ENCODE results near the gene VPS33B.
"Not testable (repeated sequence)": the region's sequence is repeated elsewhere in the genome, so short reads cannot be mapped to it uniquely, and the experiment has no call there.

Gene VPS33B

DNA sequence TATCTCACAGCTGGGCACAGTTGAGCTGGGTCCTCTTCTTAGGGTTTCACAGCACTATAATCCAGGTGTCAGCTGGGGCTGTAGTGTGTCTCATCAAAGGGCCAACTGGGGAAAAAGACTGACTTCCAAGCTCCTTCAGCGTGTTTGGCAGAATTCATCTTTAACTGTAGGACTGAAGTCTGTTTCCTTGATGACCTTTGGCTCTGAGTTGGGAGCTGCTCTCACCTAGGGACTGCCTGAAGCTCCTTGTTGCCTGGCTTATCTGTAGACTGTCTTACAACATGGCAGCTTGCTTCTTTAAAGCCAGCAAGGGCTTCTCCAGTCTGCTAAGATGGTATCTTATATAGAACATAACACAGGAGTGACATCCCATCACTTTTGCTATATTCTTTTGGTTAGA is 5.3 kb upstream of the VPS33B start:
- no peak for DNase-seq

DNA sequence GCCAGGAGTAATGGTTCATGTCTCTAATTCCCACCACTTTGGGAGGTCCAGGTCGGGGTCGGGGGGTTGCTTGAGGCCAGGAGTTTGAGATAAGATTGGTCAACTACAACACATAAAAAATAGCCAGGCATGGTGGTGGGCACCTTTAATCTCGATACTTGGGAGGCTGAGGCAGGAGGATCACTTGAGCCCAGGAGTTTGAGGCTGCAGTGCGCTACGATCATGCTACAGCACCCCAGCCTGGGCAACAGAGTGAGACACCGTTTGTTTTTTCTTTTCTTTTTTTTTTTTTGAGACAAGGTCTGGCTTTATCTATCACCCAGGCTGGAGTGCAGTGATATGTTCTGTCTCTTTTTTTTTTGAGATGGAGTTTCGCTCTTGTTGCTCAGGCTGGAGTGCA is 1.3 kb upstream of the VPS33B start:
- no peak for DNase-seq

DNA sequence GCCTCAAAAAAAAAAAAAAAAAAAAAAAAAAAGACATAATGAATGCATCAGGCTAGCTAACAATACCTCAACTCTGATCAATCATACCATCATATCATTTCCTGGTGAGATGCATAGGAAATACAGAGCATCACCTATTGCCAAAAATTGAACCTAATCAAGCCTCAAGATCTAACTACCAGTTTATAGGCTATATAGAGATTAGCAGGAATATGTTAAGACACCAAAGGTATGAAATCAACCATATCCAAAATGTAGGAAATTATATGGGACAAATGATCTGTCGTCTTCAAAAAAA is 387 bp upstream of the VPS33B start:
- DNase-seq: no peak

DNA sequence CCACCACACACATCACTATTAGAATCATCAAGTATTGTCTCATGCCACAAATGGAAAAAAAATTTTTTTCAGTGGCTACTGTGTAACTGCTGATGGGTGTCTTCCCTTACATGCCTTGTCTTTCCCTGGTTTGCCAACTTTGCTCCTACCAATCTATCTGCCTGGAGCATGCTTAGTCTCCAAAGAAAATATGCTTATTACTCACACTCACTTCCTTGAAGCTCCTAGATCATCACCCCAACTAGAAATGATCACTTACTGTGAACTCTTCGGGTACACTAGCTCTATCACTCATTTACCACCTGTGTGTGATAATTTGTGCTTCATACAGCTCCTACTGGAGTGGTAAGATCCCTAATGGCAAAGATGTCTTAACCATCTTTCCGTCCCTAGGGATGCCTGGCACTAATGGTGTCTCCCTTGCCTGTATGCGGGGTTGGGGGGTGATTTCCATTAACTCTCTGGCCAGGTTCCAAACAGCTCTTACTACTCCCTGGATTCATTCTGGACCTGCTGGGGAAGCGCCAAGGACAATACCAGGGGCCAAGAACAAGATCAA is 799 bp downstream of the VPS33B start:
- DNase-seq: no peak

DNA sequence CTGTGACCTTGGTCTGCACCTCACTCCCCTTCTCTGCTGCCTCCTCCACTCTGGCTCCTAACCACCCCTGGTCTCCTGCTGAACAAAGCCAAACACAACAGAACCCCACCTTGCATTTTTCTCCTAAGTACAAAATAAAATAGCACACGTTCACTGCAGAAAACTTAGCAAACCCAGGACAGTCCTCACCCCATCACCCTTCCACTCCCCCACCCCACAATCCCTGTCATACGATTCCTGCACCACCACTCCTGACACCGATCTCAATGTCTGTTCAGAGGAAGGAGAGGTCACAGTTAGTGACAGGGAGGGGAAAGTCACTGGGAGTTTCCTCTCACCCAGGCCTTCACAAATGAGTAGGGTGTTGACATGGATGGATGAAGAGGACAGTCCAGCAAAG is 4.2 kb downstream of the VPS33B start:
- DNase-seq: no peak

DNA sequence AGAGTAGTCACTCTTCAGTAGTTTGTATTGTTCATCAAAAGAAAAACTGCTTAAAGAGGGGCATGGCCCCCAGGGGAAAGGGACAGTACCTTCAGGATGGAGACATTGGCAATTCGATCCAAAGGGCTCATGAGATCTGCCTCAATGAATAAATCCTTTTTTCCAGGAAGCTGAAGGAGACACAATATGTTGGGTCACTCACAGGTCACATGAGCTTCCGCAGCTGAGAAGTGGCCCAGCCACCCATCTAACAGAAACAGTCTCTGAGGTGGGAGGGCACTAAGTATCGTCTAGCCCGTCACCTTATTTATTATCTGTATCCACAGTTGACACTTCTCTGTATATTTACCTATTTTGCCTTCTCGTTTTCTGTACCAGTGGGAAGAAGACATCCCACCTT is 4.7 kb downstream of the VPS33B start:
- no peak for DNase-seq

DNA sequence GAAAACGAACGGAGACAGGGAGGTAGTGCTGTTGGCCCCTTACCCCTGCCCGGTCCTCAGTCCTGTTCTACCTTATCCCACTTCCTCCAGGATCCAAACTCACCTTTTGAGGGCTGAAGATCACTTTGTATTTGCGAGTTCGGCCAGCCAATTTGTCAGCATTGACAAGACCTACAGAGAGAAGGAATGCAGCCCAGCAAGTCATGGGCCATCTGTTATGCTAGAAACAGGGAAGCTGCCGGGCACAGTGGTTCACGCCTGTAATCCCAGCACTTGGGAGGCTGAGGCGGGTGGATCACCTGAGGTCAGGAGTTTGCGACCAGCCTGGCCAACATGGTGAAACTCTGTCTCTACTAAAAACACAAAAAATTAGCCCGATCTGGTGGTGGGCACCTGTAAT is 8.7 kb downstream of the VPS33B start:
- not testable (repeated sequence) for DNase-seq

DNA sequence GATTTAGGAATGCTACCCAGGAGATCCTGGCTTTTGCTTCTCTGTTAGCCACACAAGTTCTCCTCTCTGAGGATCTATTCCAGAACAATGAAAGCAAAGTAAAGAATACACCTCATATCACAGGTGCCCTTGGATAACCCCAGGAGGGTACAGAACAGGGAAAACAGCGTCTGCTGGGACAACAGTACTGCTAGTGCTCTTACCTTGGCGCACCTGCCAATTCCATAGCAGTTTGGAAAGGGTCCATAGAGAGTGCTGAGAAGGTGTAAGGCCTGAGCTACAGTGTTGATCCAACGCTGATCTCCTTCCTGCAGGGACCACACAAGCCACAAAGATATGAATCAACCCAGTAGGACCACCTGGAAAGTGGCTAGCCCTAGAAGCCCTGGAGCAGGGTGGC is 15.1 kb downstream of the VPS33B start:
- DNase-seq: no peak

DNA sequence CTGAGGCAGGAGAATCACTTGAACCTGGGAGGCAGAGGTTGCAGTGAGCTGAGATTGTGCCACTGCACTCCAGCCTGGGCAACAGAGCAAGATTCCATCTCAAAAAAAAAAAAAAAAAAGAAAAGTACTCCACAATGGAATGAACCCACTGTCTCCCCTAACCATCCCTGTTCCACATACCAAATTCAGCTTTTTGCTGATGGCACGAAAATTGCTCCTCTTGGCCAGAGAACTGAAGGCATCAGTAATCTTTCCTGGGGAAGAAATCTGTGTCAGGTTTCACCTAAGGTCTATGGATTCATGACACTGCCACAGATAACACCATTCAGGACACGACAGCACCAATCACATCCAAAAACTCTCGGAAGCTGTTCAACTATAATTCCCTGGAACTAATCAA is 21.2 kb downstream of the VPS33B start:
- no peak for DNase-seq

DNA sequence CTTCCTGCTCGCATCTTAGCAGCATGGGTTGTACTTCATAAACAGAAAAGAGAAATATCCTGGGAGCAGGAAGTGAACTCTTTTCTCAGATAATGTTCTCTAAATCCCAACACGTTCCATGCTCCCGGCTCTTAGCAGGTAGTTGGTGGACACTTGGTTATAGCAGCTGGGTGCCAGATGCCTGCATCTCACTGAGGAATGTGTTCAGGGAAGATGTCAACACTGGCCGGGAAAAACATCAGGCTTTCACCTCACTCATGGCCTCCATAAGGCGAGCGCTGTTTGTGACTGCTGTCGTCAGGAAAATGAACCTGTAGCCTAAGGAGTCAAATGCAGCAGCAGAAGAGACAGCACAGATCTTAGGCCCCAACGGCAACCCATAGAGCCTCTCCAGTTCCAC is 23.7 kb downstream of the VPS33B start:
- DNase-seq: no peak

DNA sequence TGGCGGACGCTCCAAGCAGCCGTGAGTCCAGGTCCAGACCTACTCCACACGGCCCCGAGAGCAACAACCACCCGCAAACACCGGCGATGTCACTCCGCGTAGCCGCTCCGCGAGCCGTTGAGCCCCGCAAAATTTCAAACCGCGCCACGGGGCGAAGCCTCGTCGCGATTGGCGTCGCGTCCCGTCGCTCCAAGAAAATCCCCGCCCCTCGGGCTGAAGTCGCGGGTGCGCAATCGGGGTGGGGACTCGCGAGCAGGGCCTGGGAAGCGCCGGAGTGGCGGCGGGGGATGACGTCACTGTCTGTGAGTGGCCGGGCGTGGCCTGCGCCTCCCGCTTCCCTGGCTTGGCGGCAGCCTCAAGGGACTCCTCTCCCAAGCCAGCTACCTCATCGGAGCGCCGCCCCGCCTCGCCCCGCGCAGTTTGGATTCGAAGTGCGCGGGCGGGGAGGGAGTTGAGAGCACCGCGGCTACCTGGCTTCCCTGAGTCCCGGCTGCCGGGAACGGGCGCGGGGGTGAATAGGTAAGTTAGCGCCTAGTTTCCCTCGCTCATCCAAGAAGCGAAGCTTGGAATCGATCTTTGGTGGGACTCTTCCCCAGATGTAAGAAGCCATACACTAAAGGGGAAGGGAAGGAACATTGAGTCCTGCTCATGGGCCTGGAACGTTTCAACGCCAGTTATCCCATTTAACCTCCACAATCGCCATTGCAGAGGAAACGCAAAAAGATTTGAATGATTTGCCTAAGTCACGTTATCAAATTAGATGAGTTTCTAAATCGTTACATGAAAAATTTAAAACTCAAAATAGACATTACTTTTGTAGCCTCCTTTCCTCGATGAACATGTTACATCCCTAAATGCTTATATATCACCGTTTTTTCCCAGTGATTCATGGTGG is 27.7 kb downstream of the VPS33B start, which contains the start of gene PRC1:
Gene PRC1, minus strand, starts transcription at position 119 of the 895 bp plus-strand sequence. Its CDS starts 118 bp downstream, at position 1.
- DNase-seq: peak; percentile 97

DNA sequence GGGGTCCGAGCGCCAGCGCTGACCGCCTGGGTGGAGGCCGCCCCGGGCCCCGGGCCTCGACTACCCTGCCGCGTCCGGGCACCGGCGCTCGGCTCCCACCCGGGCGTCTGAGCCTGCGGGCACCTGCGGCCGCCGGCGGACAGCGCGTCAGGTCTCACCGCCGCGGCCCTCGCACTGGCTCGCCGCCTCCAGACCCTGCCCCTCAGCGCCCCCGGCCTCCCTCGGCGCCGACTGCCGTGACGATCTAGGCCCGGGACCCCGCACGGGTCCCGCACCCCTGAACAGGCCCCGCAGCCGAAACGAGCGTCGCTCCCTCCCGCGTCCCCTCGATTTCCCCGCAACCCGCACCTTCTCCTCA is 28.4 kb downstream of the VPS33B start:
- DNase-seq: no peak

DNA sequence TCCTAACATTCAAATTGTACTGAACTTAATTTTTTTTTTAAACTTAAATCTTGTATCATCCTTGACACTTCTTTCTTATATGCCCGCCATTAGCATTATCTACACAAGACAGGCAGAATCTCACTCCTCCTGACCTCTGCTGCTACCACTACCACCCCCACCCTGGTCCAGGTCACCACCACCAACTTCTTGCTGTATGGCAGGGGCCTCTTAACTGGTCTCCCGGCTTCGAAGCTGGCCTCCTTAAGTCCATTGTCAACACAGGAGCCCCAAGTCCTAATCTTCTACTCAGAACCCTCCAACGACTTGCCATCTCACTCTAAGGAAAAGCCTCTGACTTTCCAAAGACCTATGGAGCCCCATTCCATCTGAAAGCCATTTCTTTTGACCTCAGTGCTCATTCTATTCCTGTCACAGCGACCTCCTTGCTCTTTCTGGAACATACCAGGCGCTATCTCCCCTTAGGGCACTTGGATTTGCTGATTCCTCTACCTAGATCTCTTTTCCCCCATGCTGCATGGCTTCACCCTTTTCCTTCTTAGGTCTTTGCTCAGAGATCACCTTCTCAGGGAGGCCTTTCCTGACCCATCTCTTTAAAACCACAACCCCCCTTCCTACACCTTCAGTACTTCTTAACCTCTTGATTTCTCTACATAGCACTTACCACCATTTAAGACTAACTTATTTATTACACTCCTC is 30.7 kb downstream of the VPS33B start:
- no peak for DNase-seq

DNA sequence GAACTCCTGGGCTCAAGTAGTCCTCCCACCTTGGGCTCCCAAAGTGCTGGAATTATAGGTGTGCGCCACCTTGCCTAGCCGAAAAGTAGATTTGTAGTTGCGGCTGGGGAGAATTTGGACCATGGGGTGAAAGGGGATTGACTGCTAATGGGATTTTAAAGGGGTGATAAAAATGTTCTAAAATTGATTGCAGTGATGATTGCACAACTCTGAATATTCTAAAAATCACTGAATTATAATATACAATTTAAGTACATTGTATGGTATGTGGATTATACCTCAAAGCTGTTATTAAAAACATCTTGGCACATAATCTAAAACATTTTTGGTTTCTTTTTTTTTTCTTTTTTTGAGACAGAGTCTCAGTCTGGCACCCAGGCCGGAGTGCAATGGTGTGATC is 31.9 kb downstream of the VPS33B start:
- no peak for DNase-seq

DNA sequence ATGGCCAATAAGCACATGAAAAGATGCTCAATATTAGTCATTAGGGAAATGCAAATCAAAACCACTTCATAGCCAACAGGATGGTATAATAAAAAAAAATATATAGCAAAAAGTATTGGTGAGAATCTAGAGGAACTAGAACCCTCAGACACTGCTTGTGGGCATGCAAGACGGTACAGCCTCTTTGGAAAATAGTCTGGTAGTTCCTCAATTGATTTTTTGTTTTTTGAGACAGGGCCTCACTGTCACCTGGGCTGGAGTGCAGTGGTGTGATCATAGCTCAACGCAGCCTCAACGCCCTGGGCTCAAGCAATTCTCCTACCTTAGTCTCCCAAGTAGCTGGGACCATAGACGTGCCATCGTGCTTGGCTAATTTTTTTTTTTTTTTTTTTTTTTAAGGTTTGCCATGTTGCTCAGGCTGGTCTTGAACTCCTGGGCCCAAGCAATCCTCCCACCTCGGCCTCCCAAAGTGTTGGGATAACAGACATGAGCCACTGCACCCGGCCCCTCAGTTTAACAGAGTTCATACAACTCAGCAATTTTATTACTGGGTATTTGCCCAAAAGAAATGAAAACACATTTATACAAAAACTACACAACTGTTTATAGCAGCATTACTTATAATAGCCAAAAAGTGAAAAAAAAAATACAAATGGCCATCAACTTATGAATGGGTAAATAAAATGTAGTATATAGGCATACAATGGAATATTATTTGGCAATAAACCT is 33.2 kb downstream of the VPS33B start:
- no peak for DNase-seq

DNA sequence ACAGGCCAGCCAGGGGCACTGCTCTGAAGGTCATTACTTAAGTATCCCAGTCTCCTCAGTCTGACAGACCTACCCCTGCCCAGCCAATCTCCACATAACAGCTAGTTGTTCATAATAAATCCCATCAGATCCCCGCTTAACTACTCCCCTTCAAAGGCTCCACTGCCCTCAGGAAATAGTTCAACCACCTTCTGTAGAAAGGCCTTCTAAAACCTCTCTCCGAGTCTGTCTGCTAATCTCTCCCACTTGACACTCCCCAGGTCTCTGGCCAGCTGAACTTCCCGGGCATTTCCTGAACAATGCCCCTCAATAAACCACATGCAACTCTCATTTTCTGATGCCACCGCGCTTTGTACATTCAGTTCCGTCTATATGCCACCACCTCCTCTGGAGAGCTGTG is 34.1 kb downstream of the VPS33B start:
- DNase-seq: no peak

DNA sequence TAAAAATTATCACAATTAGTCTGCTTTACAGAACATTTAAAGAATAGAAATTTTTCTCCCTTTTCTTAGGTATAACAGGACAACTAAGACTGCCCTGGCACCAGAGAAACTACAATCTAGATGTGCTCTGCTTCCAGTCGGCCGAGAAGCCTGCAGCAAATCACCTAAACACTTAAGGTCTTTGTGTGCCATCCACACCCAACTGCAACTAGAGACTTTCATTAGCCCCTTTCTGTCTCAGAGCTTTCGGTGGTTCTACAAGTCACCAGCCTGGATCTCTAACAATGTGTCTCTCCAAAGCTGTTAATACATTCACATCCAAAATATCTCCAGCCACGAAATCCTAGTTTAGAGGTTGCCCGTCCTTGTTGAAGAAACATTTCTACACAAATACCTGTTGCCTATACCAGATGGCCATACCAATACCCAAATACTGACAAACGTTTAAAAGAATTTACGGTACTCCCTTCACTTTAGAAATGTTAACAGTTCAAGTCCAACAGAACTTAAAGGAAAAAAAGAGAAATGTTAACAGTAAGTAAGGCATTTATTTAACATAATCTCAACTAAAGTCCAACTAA is 34.7 kb downstream of the VPS33B start:
- no peak for DNase-seq

DNA sequence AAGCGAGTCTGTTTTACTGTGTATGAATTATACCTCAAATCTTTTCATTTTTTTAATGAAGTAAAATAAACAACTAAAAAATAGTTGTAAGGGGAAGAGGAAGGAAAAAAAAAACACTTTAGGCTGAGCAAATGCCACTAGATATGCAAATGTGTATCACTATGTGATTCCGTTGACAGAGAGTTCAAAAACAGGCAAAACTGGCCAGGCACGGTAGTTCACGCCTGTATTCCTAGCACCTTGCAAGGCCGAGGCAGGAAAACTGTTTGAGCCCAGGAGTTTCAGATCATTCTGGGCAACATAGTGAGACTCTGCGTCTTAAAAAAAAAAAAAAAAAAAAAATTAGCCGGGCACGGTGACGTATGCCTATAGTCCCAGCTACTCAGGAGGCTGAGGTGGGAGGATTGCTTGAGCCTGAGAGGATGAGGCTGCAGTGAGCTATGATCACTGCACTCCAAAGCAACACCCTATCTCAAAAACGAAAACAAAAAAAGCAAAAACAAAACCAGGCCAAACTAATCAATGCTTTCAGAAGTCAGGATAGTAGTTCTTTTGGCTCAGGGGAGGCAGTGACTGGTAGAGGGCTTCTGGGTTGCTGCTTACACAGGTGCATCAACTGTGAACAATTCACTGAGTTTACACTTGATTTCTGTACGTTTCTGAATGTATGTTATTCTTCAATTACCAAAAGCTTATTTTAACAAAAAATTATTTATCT is 35.4 kb downstream of the VPS33B start:
- DNase-seq: no peak

DNA sequence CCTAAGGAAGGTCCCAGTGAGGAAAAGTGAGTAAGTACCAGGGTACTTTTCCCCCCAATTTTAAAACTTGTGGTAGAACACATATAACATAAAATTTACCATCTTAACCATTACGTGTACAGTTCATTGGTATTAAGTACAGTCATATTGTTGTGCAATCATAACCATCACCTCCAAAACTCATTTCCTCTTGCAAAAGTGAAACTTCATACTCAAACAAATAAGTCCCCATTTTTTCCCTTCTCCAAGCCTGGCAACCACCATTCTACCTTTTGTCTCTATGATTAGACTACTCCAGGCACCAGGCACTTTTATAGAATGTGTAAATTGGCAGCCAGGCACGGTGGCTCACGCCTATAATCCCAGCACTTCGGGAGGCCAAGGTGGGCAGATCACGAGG is 40.3 kb downstream of the VPS33B start:
- DNase-seq: no peak

DNA sequence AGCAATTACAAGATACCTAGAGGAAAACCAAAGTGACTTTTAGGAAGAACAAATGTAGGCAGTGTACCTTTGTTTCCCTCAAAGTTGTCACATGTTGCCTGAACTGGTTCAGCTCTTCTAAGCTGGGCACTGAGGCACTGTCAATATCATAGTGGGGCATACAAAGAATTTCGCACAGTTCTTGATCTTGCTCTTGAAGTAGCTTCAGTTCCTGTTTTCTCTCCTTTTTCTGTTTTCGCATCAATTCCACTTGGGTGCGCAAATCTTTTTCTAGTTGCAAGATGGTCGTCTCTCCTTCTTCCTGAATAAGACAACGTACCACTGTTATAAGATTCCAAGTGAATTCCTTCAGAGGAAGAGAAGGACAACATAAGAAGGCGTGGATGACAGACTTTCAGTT is 40.7 kb downstream of the VPS33B start:
- no peak for DNase-seq

DNA sequence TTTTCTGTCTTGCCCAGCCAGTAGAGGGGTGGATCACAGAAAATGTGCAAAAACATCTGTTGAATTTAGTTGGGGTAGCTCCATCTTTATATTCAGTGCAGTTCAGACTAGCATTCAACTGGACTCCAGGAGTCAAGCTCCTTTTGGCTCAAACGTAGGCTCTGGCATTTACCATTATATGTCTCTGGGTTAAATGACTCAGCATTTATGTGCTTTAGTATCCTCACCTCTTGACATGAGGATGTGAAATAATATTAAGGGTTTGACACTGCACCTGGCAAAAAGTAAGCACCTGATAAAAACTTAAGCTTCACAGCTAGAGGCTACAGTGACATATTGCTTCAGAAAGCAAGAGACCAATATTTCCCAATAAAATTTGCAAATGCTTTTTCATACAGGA is 42.8 kb downstream of the VPS33B start:
- DNase-seq: no peak

DNA sequence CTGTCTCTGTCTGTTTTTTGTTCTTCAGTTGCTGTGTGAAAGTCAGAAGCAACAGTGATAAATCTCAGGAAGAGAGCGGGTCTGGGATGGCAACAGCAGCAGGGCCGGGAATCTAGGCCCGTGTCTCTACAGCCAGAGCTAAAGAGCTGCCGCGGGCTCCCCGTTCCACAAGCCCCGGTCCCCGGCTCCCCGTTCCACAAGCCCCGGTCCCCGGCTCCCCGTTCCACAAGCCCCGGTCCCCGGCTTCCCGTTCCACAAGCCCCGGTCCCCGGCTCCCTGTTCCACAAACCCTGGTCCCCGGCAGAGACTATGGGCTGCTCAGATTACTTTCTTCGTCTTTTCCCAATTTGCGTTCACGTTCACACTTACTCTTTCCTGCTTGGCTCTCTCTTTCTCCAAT is 48.2 kb downstream of the VPS33B start:
- DNase-seq: no peak

DNA sequence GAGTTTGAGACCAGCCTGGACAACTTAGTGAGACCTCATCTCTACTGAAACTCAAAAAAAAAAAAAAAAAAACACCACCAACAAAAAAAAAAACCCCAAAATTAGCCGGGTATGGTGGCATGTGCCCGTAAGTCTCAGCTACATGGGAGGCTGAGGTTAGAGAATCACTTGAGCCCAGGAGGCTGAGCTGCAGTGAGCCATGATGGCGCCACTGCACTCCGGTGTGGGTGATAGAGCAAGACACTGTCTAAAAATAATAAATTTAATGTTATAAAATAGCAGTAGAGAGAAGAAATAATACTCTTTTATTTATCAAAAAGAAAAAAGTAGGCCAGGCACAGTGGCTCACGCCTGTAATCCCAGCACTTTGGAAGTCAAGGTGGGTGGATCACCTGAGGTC is 50.3 kb downstream of the VPS33B start:
- DNase-seq: no peak
